Left ventricle myocardium inferior (tissue), 1 donor: Measurements from ENCODE around the gene KIAA0319L. TPM values are rescaled to one million over a fixed set of nuclear protein-coding genes. Genes with fewer than 3 reads are reported as not detected.

Experiments
- DNase-seq: peaks from one replicate; pipeline ENCODE4 v3.0.0-alpha.2; 2020
- H3K27ac ChIP-seq: fragments of 200-600 bp; replicated peaks from 2 replicates; pipeline ENCODE4 v1.8.0; 2021
- H3K27me3 ChIP-seq: fragments of 200-600 bp; 2 replicates; pipeline ENCODE4 v1.8.0; 2021; ENCODE audit warnings: low read depth
- H3K36me3 ChIP-seq: fragments of 200-600 bp; 2 replicates; pipeline ENCODE4 v1.8.0; 2021
- H3K4me1 ChIP-seq: fragments of 200-600 bp; 2 replicates; pipeline ENCODE4 v1.8.0; 2021
- H3K4me3 ChIP-seq: fragments of 200-600 bp; 2 replicates; pipeline ENCODE4 v1.8.0; 2021; ENCODE audit warnings: mild to moderate bottlenecking, moderate library complexity
- H3K9me3 ChIP-seq: fragments of 200-600 bp; replicated peaks from 2 replicates; pipeline ENCODE4 v1.8.0; 2021
- CTCF ChIP-seq: fragments of 200-600 bp; IDR thresholded peaks from 2 replicates; pipeline ENCODE4 v1.8.0; 2021; ENCODE audit warnings: antibody characterized with exemption, mild to moderate bottlenecking, borderline replicate concordance
- intact Hi-C: fragments of 100-400 bp; cut with micrococcal nuclease; formaldehyde crosslinking; loops from one replicate; pipeline ENCODE4 v1.11.0; 2022
- total RNA-seq: library from RNA; stranded (reverse); fragmentation: NEBNext Ultra II Directional; extraction: Animal tissue kit (Norgen Biotek cat#: 25700); gene quantifications from one replicate; pipeline ENCODE4 v1.2.1, GENCODE V29; 2021
- donor health status: DM: no; HTN: yes; CAD: no; lungs with severe emphysema.

The KIAA0319L gene
- total RNA-seq, 1 donor from 2014 or later, result 64.3 TPM

- DNase-seq, result no peak
- no peak for TF ChIP-seq CTCF
- Histone ChIP-seq H3K9me3 (peaks cover 34% of the 10 kb centered on the region), H3K27me3 (no peaks in the 10 kb centered on the region), H3K36me3 (no peaks in the 10 kb centered on the region), H3K4me3 (no peak overlapping the region), H3K4me1 (no peaks in the 10 kb centered on the region), H3K27ac (no peak overlapping the region)
- intact Hi-C loops, result no loop called here
Observed at GRCh38 chr1:35519432-35519831, 37.8 kb downstream of the KIAA0319L start.

GRCh38 chr1:35518183-35518582 is 39.0 kb downstream of the KIAA0319L start:
- H3K9me3 ChIP-seq, result peaks cover 34% of the 10 kb centered on the region
- intact Hi-C loops, result no loop called here
- H3K36me3 ChIP-seq, result no peaks in the 10 kb centered on the region
- no peak for DNase-seq
- no peak overlapping the region for H3K27ac ChIP-seq
- H3K4me1 ChIP-seq, result no peaks in the 10 kb centered on the region
- no peaks in the 10 kb centered on the region for H3K27me3 ChIP-seq
- no peak for TF ChIP-seq CTCF
- no peak overlapping the region for H3K4me3 ChIP-seq

DNA sequence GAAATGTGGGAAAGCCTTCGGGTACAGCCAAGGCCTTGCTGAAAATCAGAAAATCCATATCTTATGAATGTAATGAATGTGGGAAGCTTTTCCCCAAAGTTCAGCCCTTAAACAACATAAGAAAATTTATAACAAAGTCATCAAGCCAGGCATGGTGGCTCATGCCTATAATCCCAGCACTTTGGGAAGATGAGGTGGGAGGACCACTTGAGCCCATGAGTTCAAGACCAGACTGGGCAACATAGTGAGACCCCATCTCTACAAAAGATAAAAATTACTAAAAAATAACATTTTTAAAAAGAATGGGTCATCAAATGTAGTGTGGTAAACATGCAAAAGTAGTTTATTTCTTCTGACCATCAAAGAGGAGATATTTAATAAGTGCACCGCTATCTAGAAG is 45.9 kb downstream of the KIAA0319L start:
- TF ChIP-seq CTCF, result no peak
- peaks cover 5% of the 10 kb centered on the region for H3K36me3 ChIP-seq
- DNase-seq, result no peak
- no peak overlapping the region for H3K4me3 ChIP-seq
- no peaks in the 10 kb centered on the region for H3K27me3 ChIP-seq
- peaks cover 40% of the 10 kb centered on the region for H3K4me1 ChIP-seq
- H3K9me3 ChIP-seq, result peaks cover 15% of the 10 kb centered on the region
- intact Hi-C loops, result no loop called here
- no peak overlapping the region for H3K27ac ChIP-seq

DNA sequence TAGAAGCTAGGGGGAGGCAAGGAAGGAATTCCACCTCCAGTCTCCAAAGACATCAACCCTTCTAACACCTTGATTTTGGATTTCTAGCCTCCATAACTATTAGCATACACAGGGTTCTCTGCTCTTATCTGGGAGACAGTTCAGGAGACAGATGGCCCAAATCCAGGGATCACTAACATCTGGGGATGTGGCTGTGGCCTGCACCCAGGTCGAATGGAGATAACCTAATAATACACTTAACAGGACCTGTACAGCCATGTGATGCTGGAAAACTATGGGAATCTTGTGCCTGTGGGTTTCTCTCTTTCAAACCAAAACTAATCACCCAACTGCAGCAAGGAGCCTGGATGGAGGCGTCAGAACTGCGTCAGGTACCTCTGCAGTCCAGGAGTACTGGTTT is 47.6 kb downstream of the KIAA0319L start:
- no peak overlapping the region for H3K4me3 ChIP-seq
- no peak overlapping the region for H3K27ac ChIP-seq
- H3K36me3 ChIP-seq, result peaks cover 8% of the 10 kb centered on the region
- no peaks in the 10 kb centered on the region for H3K27me3 ChIP-seq
- no peak for DNase-seq
- no peak for TF ChIP-seq CTCF
- intact Hi-C loops, result no loop called here
- H3K9me3 ChIP-seq, result no peaks in the 10 kb centered on the region
- peaks cover 51% of the 10 kb centered on the region for H3K4me1 ChIP-seq

GRCh38 chr1:35507947-35508346 is 49.3 kb downstream of the KIAA0319L start:
- H3K4me3 ChIP-seq, result peak overlapping the region; percentile 7
- H3K36me3 ChIP-seq, result peaks cover 8% of the 10 kb centered on the region
- H3K27ac ChIP-seq, result no peak overlapping the region
- no peak for TF ChIP-seq CTCF
- H3K9me3 ChIP-seq, result no peaks in the 10 kb centered on the region
- no peaks in the 10 kb centered on the region for H3K27me3 ChIP-seq
- intact Hi-C loops, result no loop called here
- DNase-seq, result no peak
- peaks cover 51% of the 10 kb centered on the region for H3K4me1 ChIP-seq
